ENCODE measurements around the gene FILIP1L. TPM values are rescaled to one million over a fixed set of nuclear protein-coding genes. Genes with fewer than 3 reads are reported as not detected.

FILIP1L gene
- total RNA-seq, 2 experiments from 2014 or later, result not detected

DNA sequence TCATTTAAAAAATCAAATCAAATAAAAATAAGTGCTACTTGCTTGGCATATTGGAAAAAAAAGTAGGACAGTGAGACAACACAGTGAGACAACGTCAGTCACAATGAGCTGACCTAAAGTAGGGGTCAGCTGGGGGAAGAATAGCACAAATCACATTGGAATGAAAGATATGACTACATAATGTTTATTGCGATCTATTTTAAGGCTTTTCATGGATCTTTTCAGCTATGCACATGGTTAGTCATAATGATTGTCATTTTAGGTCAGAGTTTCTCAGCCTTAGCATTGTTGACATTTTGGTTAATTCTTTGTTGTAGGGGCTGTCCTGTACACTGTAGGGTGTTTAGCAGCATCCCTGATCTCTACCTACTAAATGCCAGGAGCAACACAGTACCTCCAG lies 252.1 kb downstream of the FILIP1L start:
- no peaks in the 10 kb centered on the region for H3K79me2 ChIP-seq (ENCODE audit: insufficient read depth, low read depth, low read length)
- no peak for DNase-seq (ENCODE audit: low spot score)
- H4K20me1 ChIP-seq (ENCODE audit: insufficient read depth, low read length), result 0 out of 2 replicates have a peak, but pooled peaks cover 6% of the 10 kb centered on the region
- no peak for TF ChIP-seq EZH2phosphoT487 (IDR thresholded peaks at IDR 0.05; ENCODE audit: borderline replicate concordance, low read depth, low read length)
- TF ChIP-seq, protein P1, sequence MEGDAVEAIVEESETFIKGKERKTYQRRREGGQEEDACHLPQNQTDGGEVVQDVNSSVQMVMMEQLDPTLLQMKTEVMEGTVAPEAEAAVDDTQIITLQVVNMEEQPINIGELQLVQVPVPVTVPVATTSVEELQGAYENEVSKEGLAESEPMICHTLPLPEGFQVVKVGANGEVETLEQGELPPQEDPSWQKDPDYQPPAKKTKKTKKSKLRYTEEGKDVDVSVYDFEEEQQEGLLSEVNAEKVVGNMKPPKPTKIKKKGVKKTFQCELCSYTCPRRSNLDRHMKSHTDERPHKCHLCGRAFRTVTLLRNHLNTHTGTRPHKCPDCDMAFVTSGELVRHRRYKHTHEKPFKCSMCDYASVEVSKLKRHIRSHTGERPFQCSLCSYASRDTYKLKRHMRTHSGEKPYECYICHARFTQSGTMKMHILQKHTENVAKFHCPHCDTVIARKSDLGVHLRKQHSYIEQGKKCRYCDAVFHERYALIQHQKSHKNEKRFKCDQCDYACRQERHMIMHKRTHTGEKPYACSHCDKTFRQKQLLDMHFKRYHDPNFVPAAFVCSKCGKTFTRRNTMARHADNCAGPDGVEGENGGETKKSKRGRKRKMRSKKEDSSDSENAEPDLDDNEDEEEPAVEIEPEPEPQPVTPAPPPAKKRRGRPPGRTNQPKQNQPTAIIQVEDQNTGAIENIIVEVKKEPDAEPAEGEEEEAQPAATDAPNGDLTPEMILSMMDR (conservative IDR thresholded peaks at IDR 0.05; ENCODE audit: low read length), result no peak
- no peaks in the 10 kb centered on the region for H3K9me2 ChIP-seq (ENCODE audit: insufficient read depth, low read length)
- H3K4me3 ChIP-seq (ENCODE audit: low read depth, low read length, poor library complexity, severe bottlenecking), result no peak overlapping the region
- BruUV-seq (replicated peaks), result no TSS peak
- ChIA-PET CTCF (ENCODE audit: unreplicated experiment) (no interaction called here), POLR2A (interaction anchor here (0.9 to 1.1 kb wide), 3 partner anchors 11 to 15 kb away, joined by 3 to 4 read pairs (median 3); no protein-coding TSS in a partner anchor)
- H3K36me3 ChIP-seq (ENCODE audit: insufficient read depth, low read length), result no peaks in the 10 kb centered on the region
- H3K27ac ChIP-seq (ENCODE audit: low read depth, low read length, poor library complexity, severe bottlenecking), result no peak overlapping the region
- no peaks in the 10 kb centered on the region for H3K9me3 ChIP-seq (ENCODE audit: low read length)
- no peaks in the 10 kb centered on the region for H3K4me1 ChIP-seq (ENCODE audit: insufficient read depth, low read length, poor library complexity, severe bottlenecking)
- intact Hi-C loops (cut with micrococcal nuclease; ENCODE audit: unreplicated experiment), result no loop called here
- no peak overlapping the region for H3K4me2 ChIP-seq (ENCODE audit: low read length)
- H2AFZ ChIP-seq (ENCODE audit: low read length), result no peak overlapping the region

DNA sequence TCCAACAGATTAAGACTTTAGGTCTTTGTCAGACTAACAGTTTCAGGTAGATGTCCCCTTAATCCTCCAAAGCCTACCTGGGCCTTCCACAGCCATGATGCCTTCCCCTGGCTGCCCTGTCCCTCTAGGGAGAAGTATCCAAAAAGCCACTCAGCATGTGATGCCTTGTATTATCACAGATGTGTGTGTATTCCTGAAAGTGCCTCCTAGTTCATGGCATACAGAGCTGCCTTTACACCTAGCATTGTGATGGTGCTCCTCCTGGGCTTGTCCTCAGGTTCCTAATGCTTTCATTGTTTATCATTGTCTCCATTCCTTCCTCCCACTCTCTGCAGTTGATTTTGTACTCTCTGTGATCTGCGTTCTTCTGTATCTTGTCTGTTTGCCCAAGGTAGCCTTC lies 253.1 kb downstream of the FILIP1L start:
- no peak for TF ChIP-seq EZH2phosphoT487 (IDR thresholded peaks at IDR 0.05; ENCODE audit: borderline replicate concordance, low read depth, low read length)
- TF ChIP-seq, protein P1 (conservative IDR thresholded peaks at IDR 0.05; ENCODE audit: low read length), result no peak
- Histone ChIP-seq H3K9me3 (ENCODE audit: low read length) (no peaks in the 10 kb centered on the region), H3K9me2 (ENCODE audit: insufficient read depth, low read length) (no peaks in the 10 kb centered on the region), H3K79me2 (ENCODE audit: insufficient read depth, low read depth, low read length) (no peaks in the 10 kb centered on the region), H3K4me3 (ENCODE audit: low read depth, low read length, poor library complexity, severe bottlenecking) (no peak overlapping the region), H3K36me3 (ENCODE audit: insufficient read depth, low read length) (no peaks in the 10 kb centered on the region), H4K20me1 (ENCODE audit: insufficient read depth, low read length) (0 out of 2 replicates have a peak, but pooled peaks cover 8% of the 10 kb centered on the region), H3K4me1 (ENCODE audit: insufficient read depth, low read length, poor library complexity, severe bottlenecking) (no peaks in the 10 kb centered on the region), H3K27ac (ENCODE audit: low read depth, low read length, poor library complexity, severe bottlenecking) (no peak overlapping the region), H2AFZ (ENCODE audit: low read length) (no peak overlapping the region), H3K4me2 (ENCODE audit: low read length) (no peak overlapping the region)
- DNase-seq (ENCODE audit: low spot score), result no peak
- ChIA-PET POLR2A (no interaction called here), CTCF (ENCODE audit: unreplicated experiment) (no interaction called here)
- intact Hi-C loops (cut with micrococcal nuclease; ENCODE audit: unreplicated experiment), result no loop called here
- BruUV-seq (replicated peaks), result no TSS peak

DNA sequence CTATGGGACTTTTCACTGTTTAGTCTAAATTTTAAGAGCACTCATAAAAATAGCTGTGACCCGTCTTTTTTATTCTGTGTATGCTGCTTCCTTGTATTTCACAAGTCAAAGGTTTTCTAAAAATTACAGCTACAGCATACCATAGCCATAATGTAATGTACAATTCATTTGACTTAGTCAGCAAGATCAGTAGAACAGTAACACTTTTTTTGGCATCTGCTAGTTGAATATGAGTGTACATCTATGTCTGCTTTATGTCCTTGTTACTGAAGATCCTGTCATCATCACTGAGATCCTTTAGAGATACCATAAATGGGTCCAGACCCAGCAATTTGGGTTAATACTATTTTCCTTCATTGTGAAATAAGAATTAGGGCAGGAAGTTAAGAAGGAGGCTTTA lies 254.5 kb downstream of the FILIP1L start:
- no peak for DNase-seq (ENCODE audit: low spot score)
- no peak overlapping the region for H3K4me2 ChIP-seq (ENCODE audit: low read length)
- H3K4me1 ChIP-seq (ENCODE audit: insufficient read depth, low read length, poor library complexity, severe bottlenecking), result no peaks in the 10 kb centered on the region
- 0 out of 2 replicates have a peak, but pooled peaks cover 14% of the 10 kb centered on the region for H4K20me1 ChIP-seq (ENCODE audit: insufficient read depth, low read length)
- H3K27ac ChIP-seq (ENCODE audit: low read depth, low read length, poor library complexity, severe bottlenecking), result no peak overlapping the region
- H3K9me3 ChIP-seq (ENCODE audit: low read length), result no peaks in the 10 kb centered on the region
- TF ChIP-seq, protein P1 (conservative IDR thresholded peaks at IDR 0.05; ENCODE audit: low read length), result no peak
- TF ChIP-seq EZH2phosphoT487 (IDR thresholded peaks at IDR 0.05; ENCODE audit: borderline replicate concordance, low read depth, low read length), result no peak
- intact Hi-C loops (cut with micrococcal nuclease; ENCODE audit: unreplicated experiment), result no loop called here
- CTCF ChIA-PET (ENCODE audit: unreplicated experiment), result no interaction called here
- no peak overlapping the region for H3K4me3 ChIP-seq (ENCODE audit: low read depth, low read length, poor library complexity, severe bottlenecking)
- H3K79me2 ChIP-seq (ENCODE audit: insufficient read depth, low read depth, low read length), result no peaks in the 10 kb centered on the region
- no TSS peak for BruUV-seq (replicated peaks)
- no peak overlapping the region for H2AFZ ChIP-seq (ENCODE audit: low read length)
- no peaks in the 10 kb centered on the region for H3K36me3 ChIP-seq (ENCODE audit: insufficient read depth, low read length)
- H3K9me2 ChIP-seq (ENCODE audit: insufficient read depth, low read length), result no peaks in the 10 kb centered on the region
- POLR2A ChIA-PET, result interaction anchor here (0.6 to 1.6 kb wide), 3 partner anchors 9 to 34 kb away, joined by 3 to 5 read pairs (median 4); no protein-coding TSS in a partner anchor
